Hepatocyte (in vitro differentiated cells): ENCODE results near the gene DHX15. TPM values are rescaled to one million over a fixed set of nuclear protein-coding genes. Genes with fewer than 3 reads are reported as not detected.

Source experiments
- DNase-seq: peaks from one replicate; pipeline ENCODE4 v3.0.0-alpha.2; 2016; ENCODE audit warnings: low spot score
- H2AFZ ChIP-seq: fragments of 200-600 bp; sonication (generic); 2 replicates; pipeline ENCODE4 v1.6.0; 2016; ENCODE audit warnings: antibody characterized with exemption, mild to moderate bottlenecking
- H3K27ac ChIP-seq: fragments of 200-600 bp; sonication (generic); 2 replicates; pipeline ENCODE4 v1.5.1; 2016; ENCODE audit warnings: mild to moderate bottlenecking
- H3K27me3 ChIP-seq: fragments of 200-600 bp; sonication (generic); 2 replicates; pipeline ENCODE4 v1.6.1; 2016
- H3K36me3 ChIP-seq: fragments of 200-600 bp; sonication (generic); replicated peaks from 2 replicates; pipeline ENCODE4 v1.5.1; 2016; ENCODE audit warnings: low read depth; ENCODE audit not compliant: insufficient read depth
- H3K4me1 ChIP-seq: fragments of 200-600 bp; sonication (generic); 2 replicates; pipeline ENCODE4 v1.5.1; 2016; ENCODE audit warnings: mild to moderate bottlenecking, moderate library complexity; ENCODE audit not compliant: insufficient read depth
- H3K4me2 ChIP-seq: fragments of 200-600 bp; sonication (generic); 2 replicates; pipeline ENCODE4 v1.6.0; 2016
- H3K4me3 ChIP-seq: fragments of 200-600 bp; sonication (generic); 2 replicates; pipeline ENCODE4 v1.5.1; 2016; ENCODE audit warnings: mild to moderate bottlenecking
- H3K79me2 ChIP-seq: fragments of 200-600 bp; sonication (generic); 2 replicates; pipeline ENCODE4 v1.6.0; 2017; ENCODE audit warnings: mild to moderate bottlenecking
- H3K9me2 ChIP-seq: fragments of 200-600 bp; sonication (generic); replicated peaks from 2 replicates; pipeline ENCODE4 v1.6.0; 2017; ENCODE audit warnings: mild to moderate bottlenecking; ENCODE audit not compliant: insufficient read depth
- H3K9me3 ChIP-seq: fragments of 200-600 bp; sonication (generic); 2 replicates; pipeline ENCODE4 v1.5.1; 2016; ENCODE audit warnings: low read depth, mild to moderate bottlenecking
- H4K20me1 ChIP-seq: fragments of 200-600 bp; sonication (generic); 2 replicates; pipeline ENCODE4 v1.6.0; 2016; ENCODE audit warnings: mild to moderate bottlenecking; ENCODE audit not compliant: insufficient read depth, poor library complexity, severe bottlenecking
- CTCF ChIP-seq: fragments of 200-600 bp; sonication (generic); IDR thresholded peaks from 2 replicates; pipeline ENCODE4 v1.5.1; 2016; ENCODE audit warnings: antibody characterized with exemption, mild to moderate bottlenecking; ENCODE audit not compliant: poor library complexity
- EZH2 ChIP-seq: fragments of 200-600 bp; sonication (generic); IDR thresholded peaks from 2 replicates; pipeline ENCODE4 v1.6.1; 2016; ENCODE audit warnings: antibody characterized with exemption, mild to moderate bottlenecking, borderline replicate concordance
- EZH2phosphoT487 ChIP-seq: fragments of 200-600 bp; sonication (generic); IDR thresholded peaks from one replicate; pipeline ENCODE4 v1.6.1; 2018; ENCODE audit warnings: antibody characterized with exemption, mild to moderate bottlenecking, low read depth, moderate library complexity; ENCODE audit not compliant: unreplicated experiment, severe bottlenecking
- WGBS: methylation state at CpG from one replicate; pipeline ENCODE4 v1.1.6; 2016; ENCODE audit warnings: low lambda C conversion rate; ENCODE audit errors: missing lambda C conversion rate; 5-methylcytosine and 5-hydroxymethylcytosine counted together
- polyA plus RNA-seq: library from polyadenylated mRNA; unstranded; fragments of >200 nt; fragmentation: Nextera tagmentation; extraction: Ambion mirVana; gene quantifications from 2 replicates; pipeline ENCODE4 v1.2.1, GENCODE V29; 2016
- total RNA-seq: library from RNA; depleted of rRNA; stranded (reverse); fragments of >200 nt; gene quantifications from 2 replicates; pipeline ENCODE4 v1.2.3, GENCODE V29; 2014

The DHX15 gene
- total and polyA plus RNA-seq, 2 experiments from 2014 or later = 88.4 to 188 TPM

- TF ChIP-seq EZH2phosphoT487 = no peak
- no peak for TF ChIP-seq EZH2
- TF ChIP-seq CTCF = no peak
- no peak overlapping the region for H3K4me2 ChIP-seq
- WGBS = 90% methylated on average over 2 of the region's 2 CpGs
- H3K27me3 ChIP-seq = no peaks in the 10 kb centered on the region
- H3K4me1 ChIP-seq = peaks cover 8% of the 10 kb centered on the region
- H3K9me2 ChIP-seq = no peaks in the 10 kb centered on the region
- H3K9me3 ChIP-seq = no peaks in the 10 kb centered on the region
- H3K4me3 ChIP-seq = no peak overlapping the region
- no peaks in the 10 kb centered on the region for H3K36me3 ChIP-seq
- H3K27ac ChIP-seq = no peak overlapping the region
- H4K20me1 ChIP-seq = peaks cover 96% of the 10 kb centered on the region
- DNase-seq = no peak
- H3K79me2 ChIP-seq = peaks cover 100% of the 10 kb centered on the region
- no peak overlapping the region for H2AFZ ChIP-seq
These were observed 24.5 kb downstream of the DHX15 start for GRCh38 chr4:24559889-24560288.

- Histone ChIP-seq H3K27ac (no peak overlapping the region), H4K20me1 (peaks cover 96% of the 10 kb centered on the region), H3K9me2 (no peaks in the 10 kb centered on the region), H2AFZ (no peak overlapping the region), H3K4me1 (peaks cover 8% of the 10 kb centered on the region), H3K36me3 (no peaks in the 10 kb centered on the region), H3K4me2 (no peak overlapping the region), H3K27me3 (no peaks in the 10 kb centered on the region), H3K4me3 (no peak overlapping the region), H3K9me3 (no peaks in the 10 kb centered on the region), H3K79me2 (peaks cover 100% of the 10 kb centered on the region)
- WGBS = 82% methylated on average over 3 of the region's 3 CpGs
- no peak for TF ChIP-seq EZH2
- TF ChIP-seq CTCF = no peak
- no peak for TF ChIP-seq EZH2phosphoT487
- no peak for DNase-seq
These were observed 25.1 kb downstream of the DHX15 start for GRCh38 chr4:24559032-24559821.

- Histone ChIP-seq H3K4me2 (no peak overlapping the region), H3K27me3 (no peaks in the 10 kb centered on the region), H3K9me2 (no peaks in the 10 kb centered on the region), H3K9me3 (no peaks in the 10 kb centered on the region), H3K27ac (peak overlapping the region; percentile 25), H3K79me2 (peaks cover 100% of the 10 kb centered on the region), H3K4me3 (no peak overlapping the region), H2AFZ (no peak overlapping the region), H4K20me1 (peaks cover 86% of the 10 kb centered on the region), H3K36me3 (no peaks in the 10 kb centered on the region), H3K4me1 (peaks cover 12% of the 10 kb centered on the region)
- WGBS = 67% methylated on average over 8 of the region's 8 CpGs
- DNase-seq = peak; percentile 12
- TF ChIP-seq EZH2phosphoT487 = no peak
- TF ChIP-seq CTCF = no peak
These were observed 27.0 kb downstream of the DHX15 start for GRCh38 chr4:24557026-24558025.
